Measurements from ENCODE around the gene SSH2.

DNA sequence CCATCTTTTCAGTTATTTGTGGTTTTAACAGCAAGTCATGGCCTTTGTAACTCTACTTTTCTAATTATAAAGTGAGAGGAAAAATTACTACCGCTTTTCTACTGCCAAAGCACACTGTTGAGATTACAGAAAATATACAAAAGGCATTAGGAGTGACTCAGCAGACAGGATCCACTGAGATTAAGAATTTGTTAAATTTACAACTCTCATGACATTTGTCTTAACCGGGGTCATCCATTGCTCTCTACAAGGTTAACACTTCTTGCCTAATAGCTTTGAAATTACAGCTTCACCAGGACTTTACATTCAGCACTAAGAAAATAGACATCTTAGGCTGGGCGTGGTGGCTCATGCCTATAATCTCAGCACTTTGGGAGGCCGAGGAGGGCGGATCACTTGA, 93.4 kb downstream of the SSH2 start:
- TF ChIP-seq, protein P1, sequence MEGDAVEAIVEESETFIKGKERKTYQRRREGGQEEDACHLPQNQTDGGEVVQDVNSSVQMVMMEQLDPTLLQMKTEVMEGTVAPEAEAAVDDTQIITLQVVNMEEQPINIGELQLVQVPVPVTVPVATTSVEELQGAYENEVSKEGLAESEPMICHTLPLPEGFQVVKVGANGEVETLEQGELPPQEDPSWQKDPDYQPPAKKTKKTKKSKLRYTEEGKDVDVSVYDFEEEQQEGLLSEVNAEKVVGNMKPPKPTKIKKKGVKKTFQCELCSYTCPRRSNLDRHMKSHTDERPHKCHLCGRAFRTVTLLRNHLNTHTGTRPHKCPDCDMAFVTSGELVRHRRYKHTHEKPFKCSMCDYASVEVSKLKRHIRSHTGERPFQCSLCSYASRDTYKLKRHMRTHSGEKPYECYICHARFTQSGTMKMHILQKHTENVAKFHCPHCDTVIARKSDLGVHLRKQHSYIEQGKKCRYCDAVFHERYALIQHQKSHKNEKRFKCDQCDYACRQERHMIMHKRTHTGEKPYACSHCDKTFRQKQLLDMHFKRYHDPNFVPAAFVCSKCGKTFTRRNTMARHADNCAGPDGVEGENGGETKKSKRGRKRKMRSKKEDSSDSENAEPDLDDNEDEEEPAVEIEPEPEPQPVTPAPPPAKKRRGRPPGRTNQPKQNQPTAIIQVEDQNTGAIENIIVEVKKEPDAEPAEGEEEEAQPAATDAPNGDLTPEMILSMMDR (IDR thresholded peaks at IDR 0.05; ENCODE audit: insufficient read depth, low read length, poor library complexity, severe bottlenecking): no peak
- no peak for TF ChIP-seq EZH2phosphoT487 (conservative IDR thresholded peaks at IDR 0.05; ENCODE audit: low read length)

All from SU-DHL-6 (cell line).